ENCODE measurements around the gene PITPNM1.

- no peak for TF ChIP-seq CTCF (IDR thresholded peaks at IDR 0.05; ENCODE audit: insufficient read depth, low read depth, low read length)
- TF ChIP-seq EZH2 (IDR thresholded peaks at IDR 0.05; ENCODE audit: insufficient read depth, low read length): no peak
These were observed 55.9 kb downstream of the PITPNM1 start for GRCh38 chr11:67449116-67449844.

All from astrocyte (in vitro differentiated cells and primary cell).